H1 (cell line): ENCODE measurements around the gene PALM. TPM values are rescaled to one million over a fixed set of nuclear protein-coding genes. Genes with fewer than 3 reads are reported as not detected.

ENCODE experiments used
- CTCF ChIA-PET: fragments of 300-600 bp; sonication (Branson Sonifier 250); formaldehyde crosslinking; loops from one replicate; lab custom pipeline; 2021; ENCODE audit not compliant: partially characterized antibody; lab: Charles Lee
- POLR2A ChIA-PET: fragments of 300-600 bp; sonication (Branson Sonifier 250); formaldehyde crosslinking; loops from one replicate; lab custom pipeline; 2021; ENCODE audit warnings: inconsistent platforms; ENCODE audit not compliant: partially characterized antibody; lab: Charles Lee
- DNase-seq, 2 experiments: peaks; one replicate each; pipeline versions ENCODE4 v3.0.0 to v3.0.0-alpha.2; 2010 to 2022; ENCODE audit warnings: low spot score in 2 of 2, low read depth in 1 of 2, mixed read lengths in 1 of 2
- FAIRE-seq: peaks from 2 replicates; lab custom pipeline; 2011; peaks lifted over from hg19 to GRCh38; lab: Jason Lieb, UNC
- H2AFZ ChIP-seq: 2 replicates; pipeline ENCODE4 v1.8.1; 2012; ENCODE audit warnings: low read length, inconsistent platforms
- H2AK5ac ChIP-seq: 2 replicates; pipeline ENCODE4 v1.6.1; 2013; ENCODE audit warnings: low read depth, low read length
- H2BK120ac ChIP-seq: replicated peaks from 2 replicates; pipeline ENCODE3; 2013; ENCODE audit warnings: low read depth, low read length, inconsistent platforms
- H2BK12ac ChIP-seq: 2 replicates; pipeline ENCODE4 v1.6.1; 2013; ENCODE audit warnings: low read depth, low read length
- H2BK15ac ChIP-seq: 2 replicates; pipeline ENCODE4 v1.6.1; 2013; ENCODE audit warnings: low read length
- H2BK20ac ChIP-seq: 2 replicates; pipeline ENCODE4 v1.6.1; 2013; ENCODE audit warnings: low read length
- H2BK5ac ChIP-seq: 2 replicates; pipeline ENCODE4 v1.6.1; 2013; ENCODE audit warnings: low read depth, low read length
- H3K14ac ChIP-seq: 2 replicates; pipeline ENCODE4 v1.6.1; 2013; ENCODE audit warnings: inconsistent platforms; ENCODE audit not compliant: insufficient read length
- H3K18ac ChIP-seq: 2 replicates; pipeline ENCODE4 v1.6.1; 2013; ENCODE audit warnings: low read length; ENCODE audit errors: extremely low read depth
- H3K23ac ChIP-seq: 2 replicates; pipeline ENCODE4 v1.6.1; 2013; ENCODE audit warnings: inconsistent platforms; ENCODE audit not compliant: insufficient read length
- H3K23me2 ChIP-seq: 2 replicates; pipeline ENCODE4 v1.6.1; 2013; ENCODE audit warnings: low read depth, low read length
- H3K27ac ChIP-seq: 2 replicates; pipeline ENCODE4 v1.6.1; 2011; ENCODE audit warnings: low read depth, low read length, inconsistent platforms
- H3K27me3 ChIP-seq, 4 experiments: replicated peaks in 1 of 4; 1 replicate in 1 of 4; 2 replicates in 3 of 4; pipeline versions ENCODE4 v1.6.1 to v1.8.1; 2011 to 2013; ENCODE audit warnings: low read length in 3 of 4, mild to moderate bottlenecking in 3 of 4, inconsistent platforms in 2 of 4, mixed read lengths in 2 of 4, moderate library complexity in 1 of 4; ENCODE audit not compliant: control insufficient read depth in 3 of 4, insufficient read depth in 3 of 4; ENCODE audit errors: extremely low read depth in 1 of 4
- H3K36me3 ChIP-seq, 4 experiments: 2 replicates each; pipeline versions ENCODE4 v1.6.1 to v1.8.1; 2011 to 2013; ENCODE audit warnings: mild to moderate bottlenecking in 4 of 4, low read length in 3 of 4, moderate library complexity in 2 of 4, control low read depth in 1 of 4, inconsistent platforms in 1 of 4; ENCODE audit not compliant: insufficient read depth in 4 of 4, control insufficient read depth in 2 of 4
- H3K4ac ChIP-seq: replicated peaks from 2 replicates; pipeline ENCODE3; 2013; ENCODE audit warnings: low read length, low read depth, mixed read lengths, inconsistent platforms; ENCODE audit not compliant: insufficient read length
- H3K4me1 ChIP-seq, 4 experiments: replicated peaks in 1 of 4; 1 replicate in 1 of 4; 2 replicates in 3 of 4; pipeline versions ENCODE4 v1.6.1 to v1.8.1; 2011 to 2013; ENCODE audit warnings: low read length in 3 of 4, inconsistent platforms in 2 of 4, mixed read lengths in 1 of 4; ENCODE audit not compliant: insufficient read depth in 4 of 4, control insufficient read depth in 3 of 4
- H3K4me2 ChIP-seq, 2 experiments: 2 replicates each; pipeline versions ENCODE4 v1.6.1 to v1.8.1; 2011 to 2013; ENCODE audit warnings: low read depth in 2 of 2, low read length in 2 of 2, control low read depth in 1 of 2, inconsistent platforms in 1 of 2, mild to moderate bottlenecking in 1 of 2; ENCODE audit not compliant: insufficient read depth in 1 of 2
- H3K4me3 ChIP-seq, 4 experiments: fragments of 200-600, 300-600 bp in 1 of 4; sonication (generic), shearing (Covaris generic), sonication (Bioruptor Twin) in 1 of 4; 2 replicates each; pipeline versions ENCODE4 v1.5.1 to v1.8.1; 2011 to 2016; ENCODE audit warnings: low read length in 4 of 4, low read depth in 3 of 4, control low read depth in 2 of 4, inconsistent platforms in 2 of 4, mild to moderate bottlenecking in 2 of 4, mixed read lengths in 1 of 4, moderate library complexity in 1 of 4; ENCODE audit not compliant: insufficient read depth in 2 of 4; ENCODE audit errors: extremely low read depth in 1 of 4
- H3K56ac ChIP-seq: replicated peaks from 2 replicates; pipeline ENCODE3; 2013; ENCODE audit warnings: low read depth, mild to moderate bottlenecking, mixed read lengths, low read length, inconsistent platforms; ENCODE audit not compliant: insufficient read length
- H3K79me1 ChIP-seq: 2 replicates; pipeline ENCODE4 v1.6.1; 2013; ENCODE audit warnings: low read depth, low read length, control low read depth
- H3K79me2 ChIP-seq, 2 experiments: 2 replicates each; pipeline versions ENCODE4 v1.6.1 to v1.8.1; 2012 to 2013; ENCODE audit warnings: low read length in 2 of 2, mild to moderate bottlenecking in 2 of 2, inconsistent platforms in 1 of 2; ENCODE audit not compliant: insufficient read depth in 2 of 2, control insufficient read depth in 1 of 2
- H3K9ac ChIP-seq, 4 experiments: replicated peaks in 1 of 4; 1 replicate in 1 of 4; 2 replicates in 3 of 4; pipeline versions ENCODE4 v1.6.1 to v1.8.1; 2011 to 2013; ENCODE audit warnings: low read depth in 3 of 4, low read length in 3 of 4, control low read depth in 2 of 4, mild to moderate bottlenecking in 2 of 4, moderate library complexity in 2 of 4, inconsistent platforms in 1 of 4; ENCODE audit errors: extremely low read depth in 1 of 4
- H3K9me3 ChIP-seq, 2 experiments: 2 replicates each; pipeline versions ENCODE4 v1.6.1 to v1.8.1; 2012 to 2013; ENCODE audit warnings: mild to moderate bottlenecking in 2 of 2, moderate library complexity in 2 of 2, control low read depth in 1 of 2, inconsistent platforms in 1 of 2, low read depth in 1 of 2, low read length in 1 of 2, mixed read lengths in 1 of 2; ENCODE audit not compliant: insufficient read depth in 2 of 2
- H4K20me1 ChIP-seq, 2 experiments: replicated peaks in 1 of 2; 2 replicates each; pipeline versions ENCODE3 to v1.8.1; 2011 to 2013; ENCODE audit warnings: inconsistent platforms in 2 of 2, low read length in 2 of 2, mild to moderate bottlenecking in 1 of 2; ENCODE audit not compliant: insufficient read depth in 2 of 2, control insufficient read depth in 1 of 2
- H4K5ac ChIP-seq: 2 replicates; pipeline ENCODE4 v1.6.1; 2013; ENCODE audit warnings: low read length, low read depth, mixed read lengths, inconsistent platforms; ENCODE audit not compliant: insufficient read length
- H4K8ac ChIP-seq: 2 replicates; pipeline ENCODE4 v1.8.0; 2013; ENCODE audit warnings: mild to moderate bottlenecking, moderate library complexity, low read length, inconsistent platforms; ENCODE audit not compliant: insufficient read depth; ENCODE audit errors: extremely low read depth
- H4K91ac ChIP-seq: replicated peaks from 2 replicates; pipeline ENCODE3; 2013; ENCODE audit warnings: low read length, mixed read lengths, inconsistent platforms; ENCODE audit not compliant: insufficient read length
- BACH1 ChIP-seq: IDR thresholded peaks from 2 replicates; pipeline ENCODE4 v1.6.1; 2012; ENCODE audit warnings: low read length, improper control_type of control experiment
- GABPA ChIP-seq: IDR thresholded peaks from 2 replicates; pipeline ENCODE4 v1.6.1; 2011; ENCODE audit warnings: mild to moderate bottlenecking, low read length, moderate library complexity, borderline replicate concordance; ENCODE audit not compliant: insufficient read depth
- JUN ChIP-seq: IDR thresholded peaks from 2 replicates; pipeline ENCODE4 v1.6.1; 2011; ENCODE audit warnings: low read depth, mild to moderate bottlenecking, improper control_type of control experiment, low read length
- RFX5 ChIP-seq: IDR thresholded peaks from 2 replicates; pipeline ENCODE4 v1.6.1; 2011; ENCODE audit warnings: low read depth, low read length, improper control_type of control experiment, borderline replicate concordance
- TEAD4 ChIP-seq: IDR thresholded peaks from 2 replicates; pipeline ENCODE4 v1.6.1; 2012; ENCODE audit warnings: low read depth, low read length, inconsistent platforms, mixed read lengths
- WGBS, 2 experiments: shearing (Covaris generic) in 1 of 2; methylation state at CpG; one replicate each; pipeline versions ENCODE4 v1.1.6 to v1.1.7; 2013 to 2015; ENCODE audit warnings: low lambda C conversion rate in 2 of 2, mixed read lengths in 2 of 2, inconsistent platforms in 1 of 2, low coverage in 1 of 2, missing lambda C conversion rate in 1 of 2; ENCODE audit not compliant: insufficient replicate concordance in 2 of 2, insufficient coverage in 1 of 2, insufficient read length in 1 of 2; ENCODE audit errors: extremely low coverage in 1 of 2, missing lambda C conversion rate in 1 of 2; 5-methylcytosine and 5-hydroxymethylcytosine counted together
- polyA plus RNA-seq, 7 experiments: library from polyadenylated mRNA; depleted of rRNA in 3 of 7; stranded (reverse) in 5 of 7; unstranded in 2 of 7; fragments of >200 nt in 5 of 7; fragments of 200-250 nt in 2 of 7; gene quantifications; 1 replicate in 5 of 7; 2 replicates in 1 of 7; 4 replicates in 1 of 7; pipeline versions ENCODE4 v1.2.1 to v1.2.3, GENCODE V29; 2011 to 2013; ENCODE audit warnings: missing spikeins in 2 of 7, mixed read lengths in 2 of 7
- total RNA-seq: library from RNA; stranded (reverse); fragmentation: NEBNext Ultra II Directional; extraction: Animal tissue kit (Norgen Biotek cat#: 25700); gene quantifications from 2 replicates; pipeline ENCODE4 v1.2.1, GENCODE V29; 2021

Gene PALM
- total and polyA plus RNA-seq, 2 of the 8 experiments (the other 6 are each of a cell fraction or from before 2014, with no cell fraction given), result 5.7 to 16.5 TPM

DNA sequence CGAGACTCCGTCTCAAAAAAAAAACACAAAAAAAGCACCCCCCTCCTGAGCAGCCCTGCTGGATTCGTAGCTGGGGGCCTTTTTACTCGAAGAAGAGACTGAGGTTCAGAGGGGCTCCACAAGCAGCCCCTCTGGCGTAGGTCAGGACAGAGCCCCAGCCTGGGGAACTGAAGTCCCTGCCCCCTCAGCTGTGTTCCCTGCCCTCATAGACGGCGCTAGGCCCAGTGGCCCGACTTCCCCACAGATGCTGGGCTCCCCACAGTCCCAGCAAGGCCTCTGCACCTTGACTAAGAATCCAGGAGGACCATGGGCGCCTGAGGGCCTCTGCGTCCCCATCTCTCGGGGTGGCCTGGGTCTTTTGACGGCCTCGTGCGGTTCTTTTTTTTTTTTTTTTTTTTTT lies 41.1 kb downstream of the PALM start:
- H2BK15ac ChIP-seq, result no peak overlapping the region
- H3K4ac ChIP-seq, result no peak overlapping the region
- H2BK20ac ChIP-seq, result no peak overlapping the region
- H3K27ac ChIP-seq, result no peak overlapping the region
- no peak overlapping the region for H4K91ac ChIP-seq
- DNase-seq (no peak), FAIRE-seq (no peak)
- H4K20me1 ChIP-seq, result peaks cover 0 to 1% of the 10 kb centered on the region in 2 experiments
- no peak overlapping the region for H2AFZ ChIP-seq
- H4K5ac ChIP-seq, result no peak overlapping the region
- H2BK5ac ChIP-seq, result no peak overlapping the region
- CTCF ChIA-PET, result interaction anchor here (0.7 to 1.6 kb wide), 4 partner anchors 9 to 79 kb away, joined by 3 to 6 read pairs (median 4); no protein-coding TSS in a partner anchor
- POLR2A ChIA-PET, result interaction anchor here (1.0 to 1.4 kb wide), 4 partner anchors 8 to 169 kb away, joined by 3 to 4 read pairs (median 3); no protein-coding TSS in a partner anchor
- no peak overlapping the region for H2BK12ac ChIP-seq
- H3K23me2 ChIP-seq, result no peaks in the 10 kb centered on the region
- H3K4me2 ChIP-seq, result no peak overlapping the region
- no peak overlapping the region for H3K9ac ChIP-seq
- peaks cover 0 to 5% (median 3%) of the 10 kb centered on the region in 4 experiments; a peak in 3 of 7 replicates for H3K4me1 ChIP-seq
- H3K14ac ChIP-seq, result no peak overlapping the region
- H2AK5ac ChIP-seq, result no peak overlapping the region
- TF ChIP-seq JUN, result no peak
- TF ChIP-seq BACH1, result no peak
- TF ChIP-seq RFX5, result no peak
- TF ChIP-seq GABPA, result no peak
- no peak for TF ChIP-seq TEAD4
- no peaks in the 10 kb centered on the region for H3K36me3 ChIP-seq
- H3K79me1 ChIP-seq, result no peaks in the 10 kb centered on the region
- WGBS, 2 experiments, result 89% methylated on average over 14 of the region's 14 CpGs; no CpG with 5 or more reads in 1 of the 2 experiments
- H3K56ac ChIP-seq, result no peak overlapping the region
- H4K8ac ChIP-seq, result no peak overlapping the region
- no peak overlapping the region for H3K4me3 ChIP-seq
- H3K23ac ChIP-seq, result no peak overlapping the region
- H3K27me3 ChIP-seq, result no peaks in the 10 kb centered on the region
- H3K18ac ChIP-seq, result no peak overlapping the region
- no peaks in the 10 kb centered on the region for H3K79me2 ChIP-seq
- peaks cover 5 to 14% of the 10 kb centered on the region in 2 experiments; a peak in 2 of 4 replicates for H3K9me3 ChIP-seq
- H2BK120ac ChIP-seq, result no peak overlapping the region
